ENCODE data around the gene CEP63. TPM values are rescaled to one million over a fixed set of nuclear protein-coding genes. Genes with fewer than 3 reads are reported as not detected.
"Not testable (repeated sequence)": the region's sequence is repeated elsewhere in the genome, so short reads cannot be mapped to it uniquely, and the experiment has no call there.

CEP63 gene
- total RNA-seq, 1 donor from 2014 or later, result 25.6 TPM

- DNase-seq, result no peak
Observed at GRCh38 chr3:134579141-134579665, 93.3 kb downstream of the CEP63 start.

GRCh38 chr3:134590766-134591165, 104.9 kb downstream of the CEP63 start:
- no peak for DNase-seq

GRCh38 chr3:134592806-134593205, 106.9 kb downstream of the CEP63 start:
- DNase-seq, result no peak

- no peak for DNase-seq
Observed at GRCh38 chr3:134594331-134594741, 108.5 kb downstream of the CEP63 start.

GRCh38 chr3:134594986-134595385, 109.1 kb downstream of the CEP63 start:
- not testable (repeated sequence) for DNase-seq

GRCh38 chr3:134597390-134597970, 111.6 kb downstream of the CEP63 start:
- DNase-seq, result no peak

GRCh38 chr3:134598763-134599545, 113.1 kb downstream of the CEP63 start:
- DNase-seq, result no peak

GRCh38 chr3:134600206-134600605, 114.3 kb downstream of the CEP63 start:
- no peak for DNase-seq

GRCh38 chr3:134600685-134601463, 115.0 kb downstream of the CEP63 start:
- DNase-seq, result peak; percentile 53

GRCh38 chr3:134601539-134602439, 115.9 kb downstream of the CEP63 start:
- no peak for DNase-seq

GRCh38 chr3:134602440-134602814, 116.6 kb downstream of the CEP63 start:
- DNase-seq, result no peak

GRCh38 chr3:134603480-134603879, 117.6 kb downstream of the CEP63 start:
- DNase-seq, result no peak

- no peak for DNase-seq
Observed at GRCh38 chr3:134603956-134604355, 118.1 kb downstream of the CEP63 start.

- DNase-seq, result no peak
Observed at GRCh38 chr3:134605556-134605955, 119.7 kb downstream of the CEP63 start.

- no peak for DNase-seq
Observed at GRCh38 chr3:134606033-134607025, 120.5 kb downstream of the CEP63 start.

- DNase-seq, result no peak
Observed at GRCh38 chr3:134607054-134608022, 121.5 kb downstream of the CEP63 start.

GRCh38 chr3:134608023-134608770, 122.3 kb downstream of the CEP63 start:
- DNase-seq, result no peak

GRCh38 chr3:134608771-134609435, 123.0 kb downstream of the CEP63 start:
- no peak for DNase-seq
